H9 (cell line): ENCODE data around the gene MAP4K3. TPM values are rescaled to one million over a fixed set of nuclear protein-coding genes. Genes with fewer than 3 reads are reported as not detected.

Experiments used
- DNase-seq: peaks from one replicate; pipeline ENCODE4 v3.0.0-alpha.2; 2017
- H2AFZ ChIP-seq: one replicate; pipeline ENCODE4 v1.6.1; 2013; ENCODE audit warnings: mild to moderate bottlenecking, low read length, control low read depth, moderate library complexity
- H2AK5ac ChIP-seq: 2 replicates; pipeline ENCODE4 v1.6.1; 2013; ENCODE audit warnings: low read length, control low read depth, mixed read lengths; ENCODE audit not compliant: insufficient read length
- H2BK120ac ChIP-seq: one replicate; pipeline ENCODE4 v1.6.1; 2013; ENCODE audit warnings: low read depth, mild to moderate bottlenecking, low read length, control low read depth, inconsistent platforms; ENCODE audit not compliant: poor library complexity, severe bottlenecking
- H2BK12ac ChIP-seq: 2 replicates; pipeline ENCODE4 v1.6.1; 2013; ENCODE audit warnings: low read length, control low read depth, mixed read lengths, low read depth; ENCODE audit not compliant: insufficient read length
- H2BK15ac ChIP-seq: 2 replicates; pipeline ENCODE4 v1.6.1; 2013; ENCODE audit warnings: low read depth, low read length, control low read depth
- H2BK20ac ChIP-seq: one replicate; pipeline ENCODE4 v1.6.1; 2013; ENCODE audit warnings: low read depth, mild to moderate bottlenecking, low read length, control low read depth, inconsistent platforms; ENCODE audit not compliant: poor library complexity, severe bottlenecking
- H2BK5ac ChIP-seq: 2 replicates; pipeline ENCODE4 v1.6.1; 2013; ENCODE audit warnings: low read length, control low read depth, mixed read lengths; ENCODE audit not compliant: insufficient read length
- H3K14ac ChIP-seq: 2 replicates; pipeline ENCODE4 v1.6.1; 2013; ENCODE audit warnings: low read length, control low read depth; ENCODE audit not compliant: insufficient read depth
- H3K18ac ChIP-seq: 2 replicates; pipeline ENCODE4 v1.6.1; 2013; ENCODE audit warnings: low read depth, mild to moderate bottlenecking, mixed read lengths, low read length, control low read depth; ENCODE audit not compliant: insufficient read length
- H3K23ac ChIP-seq: 2 replicates; pipeline ENCODE4 v1.6.1; 2013; ENCODE audit warnings: low read length, control low read depth, mixed read lengths, low read depth; ENCODE audit not compliant: insufficient read length
- H3K23me2 ChIP-seq: 2 replicates; pipeline ENCODE4 v1.6.1; 2013; ENCODE audit warnings: low read depth, mild to moderate bottlenecking, mixed read lengths, low read length, control low read depth; ENCODE audit not compliant: insufficient read length, poor library complexity, severe bottlenecking
- H3K27ac ChIP-seq: 2 replicates; pipeline ENCODE4 v1.5.1; 2013; ENCODE audit warnings: low read length, control low read depth, mixed read lengths, low read depth; ENCODE audit not compliant: insufficient read length
- H3K27me3 ChIP-seq: 2 replicates; pipeline ENCODE4 v1.6.1; 2013; ENCODE audit warnings: low read length, control low read depth, inconsistent platforms; ENCODE audit not compliant: insufficient read depth
- H3K4ac ChIP-seq: 2 replicates; pipeline ENCODE4 v1.6.1; 2013; ENCODE audit warnings: low read depth, mild to moderate bottlenecking, control low read depth, inconsistent platforms, low read length, moderate library complexity
- H3K4me1 ChIP-seq: 2 replicates; pipeline ENCODE4 v1.6.1; 2013; ENCODE audit warnings: low read length, control low read depth, inconsistent platforms; ENCODE audit not compliant: insufficient read depth
- H3K4me2 ChIP-seq: 2 replicates; pipeline ENCODE4 v1.6.1; 2013; ENCODE audit warnings: low read length, control low read depth, mixed read lengths; ENCODE audit not compliant: insufficient read length, insufficient read depth
- H3K56ac ChIP-seq: 2 replicates; pipeline ENCODE4 v1.6.1; 2013; ENCODE audit warnings: low read depth, mild to moderate bottlenecking, mixed read lengths, low read length, control low read depth; ENCODE audit not compliant: insufficient read length
- H3K79me1 ChIP-seq: 2 replicates; pipeline ENCODE4 v1.6.1; 2013; ENCODE audit warnings: low read depth, mild to moderate bottlenecking, moderate library complexity, low read length, control low read depth, inconsistent platforms; ENCODE audit not compliant: insufficient read depth, poor library complexity, severe bottlenecking
- H3K79me2 ChIP-seq: 2 replicates; pipeline ENCODE4 v1.6.1; 2013; ENCODE audit warnings: low read length, control low read depth, inconsistent platforms; ENCODE audit not compliant: insufficient read depth
- H3K9ac ChIP-seq: 2 replicates; pipeline ENCODE4 v1.6.1; 2013; ENCODE audit warnings: low read length, control low read depth, mixed read lengths; ENCODE audit not compliant: insufficient read length; ENCODE audit errors: extremely low read depth
- H3K9me3 ChIP-seq: one replicate; pipeline ENCODE4 v1.6.1; 2013; ENCODE audit warnings: low read depth, low read length, inconsistent platforms; ENCODE audit not compliant: control insufficient read depth
- H3T11ph ChIP-seq: one replicate; pipeline ENCODE4 v1.6.1; 2013; ENCODE audit warnings: mild to moderate bottlenecking, low read length, control low read depth, inconsistent platforms
- H4K20me1 ChIP-seq: one replicate; pipeline ENCODE4 v1.6.1; 2013; ENCODE audit not compliant: control insufficient read depth, insufficient read length, insufficient read depth
- H4K5ac ChIP-seq: 2 replicates; pipeline ENCODE4 v1.6.1; 2013; ENCODE audit warnings: low read depth, mild to moderate bottlenecking, mixed read lengths, low read length, control low read depth; ENCODE audit not compliant: insufficient read length
- H4K8ac ChIP-seq: replicated peaks from 2 replicates; pipeline ENCODE4 v1.6.1; 2013; ENCODE audit warnings: low read length, control low read depth, mixed read lengths, low read depth; ENCODE audit not compliant: insufficient read length
- H4K91ac ChIP-seq: 2 replicates; pipeline ENCODE4 v1.6.1; 2013; ENCODE audit warnings: low read depth, mild to moderate bottlenecking, moderate library complexity, mixed read lengths, low read length, control low read depth; ENCODE audit not compliant: insufficient read length
- H3K27ac Mint-ChIP-seq, 3 experiments: 2 replicates in 2 of 3; 3 replicates in 1 of 3; pipeline ENCODE4 v1.8.0; 2020 to 2021; ENCODE audit warnings: mixed read lengths in 3 of 3, mild to moderate bottlenecking in 1 of 3, moderate library complexity in 1 of 3
- H3K27me3 Mint-ChIP-seq: 2 replicates; pipeline ENCODE4 v1.8.0; 2021; ENCODE audit warnings: low read depth, mild to moderate bottlenecking, moderate library complexity, mixed read lengths
- H3K36me3 Mint-ChIP-seq, 3 experiments: 2 replicates in 2 of 3; 3 replicates in 1 of 3; pipeline ENCODE4 v1.8.0; 2020 to 2021; ENCODE audit warnings: low read depth in 3 of 3, mixed read lengths in 3 of 3; ENCODE audit not compliant: insufficient read depth in 1 of 3
- H3K4me1 Mint-ChIP-seq, 2 experiments: 2 replicates each; pipeline ENCODE4 v1.8.0; 2020; ENCODE audit warnings: mixed read lengths in 2 of 2
- H3K4me3 Mint-ChIP-seq, 2 experiments: 2 replicates in 1 of 2; 3 replicates in 1 of 2; pipeline ENCODE4 v1.8.0; 2020 to 2021; ENCODE audit warnings: mild to moderate bottlenecking in 2 of 2, mixed read lengths in 2 of 2, moderate library complexity in 1 of 2
- H3K9me3 Mint-ChIP-seq, 2 experiments: 2 replicates in 1 of 2; 3 replicates in 1 of 2; pipeline ENCODE4 v1.8.0; 2020; ENCODE audit warnings: mild to moderate bottlenecking in 2 of 2, mixed read lengths in 2 of 2, moderate library complexity in 1 of 2
- total RNA-seq: library from RNA; stranded (reverse); gene quantifications from 2 replicates; pipeline ENCODE4 v1.2.1, GENCODE V29; 2021
- TF ChIP-seq, protein P1 (sequence below): fragments of 200-600 bp; sonication (generic); conservative IDR thresholded peaks from 3 replicates; pipeline ENCODE4 v1.8.0; 2021; ENCODE audit warnings: antibody characterized with exemption, mild to moderate bottlenecking

MAP4K3 gene
- total RNA-seq, 1 experiment from 2014 or later = 37.9 TPM

- no peak overlapping the region for H2AFZ ChIP-seq
- H4K8ac ChIP-seq = no peak overlapping the region
- H3K36me3 Mint-ChIP-seq = peaks cover 57 to 66% (median 62%) of the 10 kb centered on the region in 3 experiments
These were observed 181.0 kb downstream of the MAP4K3 start for GRCh38 chr2:39256040-39256439.

More at GRCh38 chr2:39256040-39256439, 181.0 kb downstream of the MAP4K3 start:
- no peak overlapping the region for H3K4me2 ChIP-seq
- no peaks in the 10 kb centered on the region for H3K27me3 Mint-ChIP-seq
- H3K9me3 ChIP-seq = peaks cover 7% of the 10 kb centered on the region
- no peaks in the 10 kb centered on the region for H3K4me1 ChIP-seq
- H3K79me1 ChIP-seq = no peaks in the 10 kb centered on the region
- H3K23ac ChIP-seq = no peak overlapping the region
- H3K23me2 ChIP-seq = no peaks in the 10 kb centered on the region
- no peak overlapping the region for H2BK5ac ChIP-seq
- H3K14ac ChIP-seq = no peak overlapping the region
- H3K27ac ChIP-seq = no peak overlapping the region
- no peak overlapping the region for H2BK20ac ChIP-seq
- no peak overlapping the region for H3T11ph ChIP-seq
- H3K18ac ChIP-seq = no peak overlapping the region
- peaks cover 4% of the 10 kb centered on the region in 2 experiments; a peak in 4 of 5 replicates for H3K9me3 Mint-ChIP-seq
- H3K27ac Mint-ChIP-seq = no peak overlapping the region
- H3K4me1 Mint-ChIP-seq = no peaks in the 10 kb centered on the region
- H4K91ac ChIP-seq = no peak overlapping the region
- H2BK12ac ChIP-seq = no peak overlapping the region
- H3K79me2 ChIP-seq = no peaks in the 10 kb centered on the region
- H4K5ac ChIP-seq = no peak overlapping the region
- no peak for DNase-seq
- no peaks in the 10 kb centered on the region for H3K27me3 ChIP-seq
- no peak overlapping the region for H2BK15ac ChIP-seq
- no peak overlapping the region for H3K4ac ChIP-seq
- H3K56ac ChIP-seq = no peak overlapping the region
- H3K4me3 Mint-ChIP-seq = no peak overlapping the region
- TF ChIP-seq, protein P1, sequence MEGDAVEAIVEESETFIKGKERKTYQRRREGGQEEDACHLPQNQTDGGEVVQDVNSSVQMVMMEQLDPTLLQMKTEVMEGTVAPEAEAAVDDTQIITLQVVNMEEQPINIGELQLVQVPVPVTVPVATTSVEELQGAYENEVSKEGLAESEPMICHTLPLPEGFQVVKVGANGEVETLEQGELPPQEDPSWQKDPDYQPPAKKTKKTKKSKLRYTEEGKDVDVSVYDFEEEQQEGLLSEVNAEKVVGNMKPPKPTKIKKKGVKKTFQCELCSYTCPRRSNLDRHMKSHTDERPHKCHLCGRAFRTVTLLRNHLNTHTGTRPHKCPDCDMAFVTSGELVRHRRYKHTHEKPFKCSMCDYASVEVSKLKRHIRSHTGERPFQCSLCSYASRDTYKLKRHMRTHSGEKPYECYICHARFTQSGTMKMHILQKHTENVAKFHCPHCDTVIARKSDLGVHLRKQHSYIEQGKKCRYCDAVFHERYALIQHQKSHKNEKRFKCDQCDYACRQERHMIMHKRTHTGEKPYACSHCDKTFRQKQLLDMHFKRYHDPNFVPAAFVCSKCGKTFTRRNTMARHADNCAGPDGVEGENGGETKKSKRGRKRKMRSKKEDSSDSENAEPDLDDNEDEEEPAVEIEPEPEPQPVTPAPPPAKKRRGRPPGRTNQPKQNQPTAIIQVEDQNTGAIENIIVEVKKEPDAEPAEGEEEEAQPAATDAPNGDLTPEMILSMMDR = no peak
- no peak overlapping the region for H3K9ac ChIP-seq
- no peak overlapping the region for H2AK5ac ChIP-seq
- no peak overlapping the region for H2BK120ac ChIP-seq
- H4K20me1 ChIP-seq = no peaks in the 10 kb centered on the region
